ENCODE results near the gene DNM1.
"Not testable (repeated sequence)": the region's sequence is repeated elsewhere in the genome, so short reads cannot be mapped to it uniquely, and the experiment has no call there.

DNM1 gene

GRCh38 chr9:128175726-128176125 lies 27.5 kb upstream of the DNM1 start:
- DNase-seq (ENCODE audit: low read depth in 1 of 2, low spot score in 1 of 2) = no peak

- DNase-seq (ENCODE audit: low read depth in 1 of 2, low spot score in 1 of 2) = no peak
Observed at GRCh38 chr9:128178806-128179431, 24.3 kb upstream of the DNM1 start.

GRCh38 chr9:128180001-128180400 lies 23.2 kb upstream of the DNM1 start:
- DNase-seq (ENCODE audit: low read depth in 1 of 2, low spot score in 1 of 2) = no peak

GRCh38 chr9:128180447-128180846 lies 22.7 kb upstream of the DNM1 start:
- no peak for DNase-seq (ENCODE audit: low read depth in 1 of 2, low spot score in 1 of 2)

- not testable (repeated sequence) for DNase-seq (ENCODE audit: low read depth in 1 of 2, low spot score in 1 of 2)
Observed at GRCh38 chr9:128181480-128181879, 21.7 kb upstream of the DNM1 start.

GRCh38 chr9:128182893-128183588 lies 20.1 kb upstream of the DNM1 start:
- no peak for DNase-seq (ENCODE audit: low read depth in 1 of 2, low spot score in 1 of 2)

GRCh38 chr9:128185979-128186965 lies 16.9 kb upstream of the DNM1 start:
- DNase-seq (ENCODE audit: low read depth in 1 of 2, low spot score in 1 of 2) = no peak

GRCh38 chr9:128187361-128187760 lies 15.8 kb upstream of the DNM1 start:
- no peak for DNase-seq (ENCODE audit: low read depth in 1 of 2, low spot score in 1 of 2)

- no peak for DNase-seq (ENCODE audit: low read depth in 1 of 2, low spot score in 1 of 2)
Observed at GRCh38 chr9:128188209-128188608, 15.0 kb upstream of the DNM1 start.

- DNase-seq (ENCODE audit: low read depth in 1 of 2, low spot score in 1 of 2) = no peak
Observed at GRCh38 chr9:128190013-128190412, 13.2 kb upstream of the DNM1 start.

- no peak for DNase-seq (ENCODE audit: low read depth in 1 of 2, low spot score in 1 of 2)
Observed at GRCh38 chr9:128190516-128191405, 12.4 kb upstream of the DNM1 start.

- DNase-seq (ENCODE audit: low read depth in 1 of 2, low spot score in 1 of 2) = peak; percentile 54 to 71
Observed at GRCh38 chr9:128191406-128192046, 11.7 kb upstream of the DNM1 start, which contains the start of gene CIZ1. Gene CIZ1 (minus strand): TSS chr9:128191572. CDS start chr9:128190857, 715 bp downstream.

- DNase-seq (ENCODE audit: low read depth in 1 of 2, low spot score in 1 of 2) = peak in 1 of 2 donors; percentile 33
Observed at GRCh38 chr9:128192601-128193371, 10.4 kb upstream of the DNM1 start.

- DNase-seq (ENCODE audit: low read depth in 1 of 2, low spot score in 1 of 2) = no peak
Observed at GRCh38 chr9:128193469-128194096, 9.6 kb upstream of the DNM1 start.

GRCh38 chr9:128201441-128202369 lies 1.5 kb upstream of the DNM1 start:
- DNase-seq (ENCODE audit: low read depth in 1 of 2, low spot score in 1 of 2) = no peak

- DNase-seq (ENCODE audit: low read depth in 1 of 2, low spot score in 1 of 2) = no peak
Observed at GRCh38 chr9:128202648-128203023, 543 bp upstream of the DNM1 start.

- no peak for DNase-seq (ENCODE audit: low read depth in 1 of 2, low spot score in 1 of 2)
Observed at GRCh38 chr9:128203707-128204551, 750 bp downstream of the DNM1 start.

All from stimulated activated CD4-positive, alpha-beta T cell treated with anti-CD3 and anti-CD28 coated beads, Interleukin-15, amount 100 ng/mL, for 1 hour (primary cell).